SK-N-SH treated with all-trans-retinoic acid at 6 μM for 48 hours (cell line): ENCODE data around the gene MGARP.

ENCODE experiments used
- ATAC-seq: fragments of 200-7000 bp; cut with Tn5 transposase; 3 replicates; pipeline ENCODE4 v1.9.1; 2020; ENCODE audit warnings: mild to moderate bottlenecking, moderate library complexity
- ARNTL ChIP-seq: fragments of 450-650 bp; formaldehyde crosslinking; IDR thresholded peaks from 2 replicates; pipeline ENCODE4 v1.5.0; 2020; ENCODE audit warnings: low read depth, mild to moderate bottlenecking, moderate library complexity, borderline replicate concordance
- BACH2 ChIP-seq: fragments of 250-450 bp; sonication (Bioruptor Pico); IDR thresholded peaks from 2 replicates; pipeline ENCODE4 v1.9.0; 2021; ENCODE audit warnings: mild to moderate bottlenecking, borderline replicate concordance
- CSDC2 ChIP-seq: fragments of 250-450 bp; sonication (Bioruptor Pico); IDR thresholded peaks from 2 replicates; pipeline ENCODE4 v1.5.0; 2020; ENCODE audit warnings: mild to moderate bottlenecking, moderate library complexity
- ESRRG ChIP-seq: fragments of 250-450 bp; sonication (Bioruptor Pico); IDR thresholded peaks from 2 replicates; pipeline ENCODE4 v1.6.1; 2021; ENCODE audit warnings: mild to moderate bottlenecking
- GLIS3 ChIP-seq: fragments of 250-450 bp; sonication (Bioruptor Pico); IDR thresholded peaks from 2 replicates; pipeline ENCODE4 v1.5.0; 2020; ENCODE audit warnings: mild to moderate bottlenecking, moderate library complexity
- ISL1 ChIP-seq: fragments of 250-450 bp; sonication (Bioruptor Pico); IDR thresholded peaks from 2 replicates; pipeline ENCODE4 v2.1.2; 2022; ENCODE audit warnings: mild to moderate bottlenecking, moderate library complexity
- OSR1 ChIP-seq: fragments of 250-450 bp; sonication (Bioruptor Pico); IDR thresholded peaks from 2 replicates; pipeline ENCODE4 v1.8.0; 2022; ENCODE audit warnings: moderate library complexity, mild to moderate bottlenecking, inconsistent platforms
- PPARA ChIP-seq: fragments of 250-450 bp; sonication (Bioruptor Pico); IDR thresholded peaks from 2 replicates; pipeline ENCODE4 v1.5.0; 2020; ENCODE audit warnings: mild to moderate bottlenecking, borderline replicate concordance
- RARB ChIP-seq: fragments of 250-450 bp; sonication (Bioruptor Pico); IDR thresholded peaks from 2 replicates; pipeline ENCODE4 v1.8.0; 2021; ENCODE audit warnings: mild to moderate bottlenecking, moderate library complexity
- SNAI2 ChIP-seq: fragments of 250-450 bp; sonication (Bioruptor Pico); IDR thresholded peaks from 2 replicates; pipeline ENCODE4 v1.5.0; 2020; ENCODE audit warnings: mild to moderate bottlenecking, moderate library complexity
- TCF4 ChIP-seq: fragments of 250-450 bp; sonication (Bioruptor Pico); IDR thresholded peaks from 2 replicates; pipeline ENCODE4 v1.8.0; 2021; ENCODE audit warnings: mild to moderate bottlenecking, moderate library complexity, borderline replicate concordance
- TOX ChIP-seq: fragments of 250-450 bp; sonication (Bioruptor Pico); IDR thresholded peaks from 2 replicates; pipeline ENCODE4 v1.8.0; 2021; ENCODE audit warnings: mild to moderate bottlenecking, moderate library complexity, borderline replicate concordance
- ZC3H10 ChIP-seq: fragments of 250-450 bp; sonication (Bioruptor Pico); IDR thresholded peaks from 2 replicates; pipeline ENCODE4 v1.5.1; 2021; ENCODE audit warnings: mild to moderate bottlenecking, moderate library complexity
- ZFP3 ChIP-seq: fragments of 250-450 bp; sonication (Bioruptor Pico); IDR thresholded peaks from 2 replicates; pipeline ENCODE4 v1.5.0; 2020; ENCODE audit warnings: mild to moderate bottlenecking, moderate library complexity
- ZNF565 ChIP-seq: fragments of 450-650 bp; formaldehyde crosslinking; conservative IDR thresholded peaks from 2 replicates; pipeline ENCODE4 v1.5.0; 2020; ENCODE audit warnings: low read depth, mild to moderate bottlenecking, moderate library complexity
- ZNF70 ChIP-seq: fragments of 450-650 bp; formaldehyde crosslinking; IDR thresholded peaks from 2 replicates; pipeline ENCODE4 v1.5.0; 2020; ENCODE audit warnings: mild to moderate bottlenecking, moderate library complexity
- ZNF8 ChIP-seq: fragments of 450-650 bp; formaldehyde crosslinking; IDR thresholded peaks from 2 replicates; pipeline ENCODE4 v1.5.0; 2020; ENCODE audit warnings: mild to moderate bottlenecking, moderate library complexity
- TF ChIP-seq, protein P1 (sequence below): fragments of 250-450 bp; sonication (Bioruptor Pico); IDR thresholded peaks from 2 replicates; pipeline ENCODE4 v1.5.1; 2021; ENCODE audit warnings: mild to moderate bottlenecking, moderate library complexity
- TF ChIP-seq, protein P2 (sequence below): fragments of 250-450 bp; sonication (Bioruptor Pico); IDR thresholded peaks from 2 replicates; pipeline ENCODE4 v1.8.0; 2021; ENCODE audit warnings: low read depth, mild to moderate bottlenecking, moderate library complexity, borderline replicate concordance
- TF ChIP-seq, protein P3 (sequence below): fragments of 250-450 bp; sonication (Bioruptor Pico); IDR thresholded peaks from 2 replicates; pipeline ENCODE4 v1.5.0; 2020; ENCODE audit warnings: mild to moderate bottlenecking, moderate library complexity
- TF ChIP-seq, protein P4 (sequence below): fragments of 250-450 bp; sonication (Bioruptor Pico); IDR thresholded peaks from 2 replicates; pipeline ENCODE4 v1.5.1; 2020; ENCODE audit warnings: low read depth, mild to moderate bottlenecking, moderate library complexity
- TF ChIP-seq, protein P5 (sequence below): fragments of 250-450 bp; sonication (Bioruptor Pico); IDR thresholded peaks from 2 replicates; pipeline ENCODE4 v1.8.0; 2020; ENCODE audit warnings: mild to moderate bottlenecking, moderate library complexity, borderline replicate concordance

Gene MGARP

DNA sequence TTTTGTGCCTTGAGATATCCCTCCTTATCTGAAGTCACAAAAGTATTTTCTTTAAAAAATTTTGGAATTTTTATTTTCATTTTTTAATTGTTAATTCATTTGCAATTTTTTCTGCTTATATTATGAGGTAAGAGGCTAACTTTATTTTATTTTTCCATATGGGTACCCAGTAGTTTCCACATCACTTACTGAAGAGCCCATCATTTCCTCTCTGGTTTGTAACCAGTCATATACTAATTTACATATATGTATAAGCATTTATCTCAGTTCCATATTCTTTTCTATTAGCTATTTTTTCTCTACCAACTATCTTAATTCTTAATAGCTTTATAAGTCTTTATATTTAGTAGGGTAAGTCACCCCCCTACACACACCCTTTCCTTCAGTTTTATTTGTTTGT is 27.0 kb downstream of the MGARP start (continued):
- TF ChIP-seq, protein P1, sequence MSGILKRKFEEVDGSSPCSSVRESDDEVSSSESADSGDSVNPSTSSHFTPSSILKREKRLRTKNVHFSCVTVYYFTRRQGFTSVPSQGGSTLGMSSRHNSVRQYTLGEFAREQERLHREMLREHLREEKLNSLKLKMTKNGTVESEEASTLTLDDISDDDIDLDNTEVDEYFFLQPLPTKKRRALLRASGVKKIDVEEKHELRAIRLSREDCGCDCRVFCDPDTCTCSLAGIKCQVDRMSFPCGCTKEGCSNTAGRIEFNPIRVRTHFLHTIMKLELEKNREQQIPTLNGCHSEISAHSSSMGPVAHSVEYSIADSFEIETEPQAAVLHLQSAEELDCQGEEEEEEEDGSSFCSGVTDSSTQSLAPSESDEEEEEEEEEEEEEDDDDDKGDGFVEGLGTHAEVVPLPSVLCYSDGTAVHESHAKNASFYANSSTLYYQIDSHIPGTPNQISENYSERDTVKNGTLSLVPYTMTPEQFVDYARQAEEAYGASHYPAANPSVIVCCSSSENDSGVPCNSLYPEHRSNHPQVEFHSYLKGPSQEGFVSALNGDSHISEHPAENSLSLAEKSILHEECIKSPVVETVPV (CRISPR knock-in tag): no peak
- no peak for TF ChIP-seq CSDC2
- TF ChIP-seq RARB (CRISPR knock-in tag): no peak
- TF ChIP-seq ZNF8 (CRISPR knock-in tag): no peak

DNA sequence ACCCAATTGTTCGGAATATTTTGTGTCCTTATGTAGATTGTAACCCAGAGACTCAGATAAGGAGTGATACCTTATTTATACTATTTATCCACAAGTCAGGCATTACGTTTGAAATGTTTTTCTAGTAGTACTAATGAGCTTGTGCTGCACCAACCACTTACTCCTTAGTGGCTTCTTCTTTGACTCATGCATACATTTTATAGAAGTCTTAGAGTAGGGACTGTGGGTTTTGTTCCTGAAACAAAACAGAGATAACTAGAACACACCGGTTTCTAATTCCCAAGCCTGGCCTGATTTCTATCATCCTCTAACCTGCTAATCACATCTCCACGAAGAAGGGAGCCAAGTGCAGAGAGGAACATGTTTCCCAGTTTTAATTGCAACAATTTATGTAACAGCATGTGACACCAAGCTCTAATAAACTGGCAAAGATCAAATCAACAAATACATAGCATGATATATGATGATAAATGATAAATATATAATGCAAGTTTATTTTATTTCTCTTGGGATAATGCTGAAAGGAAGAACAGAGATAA is 32.3 kb downstream of the MGARP start:
- no peak; the same call in 2 of the 3 replicates for ATAC-seq
- TF ChIP-seq, protein P2, sequence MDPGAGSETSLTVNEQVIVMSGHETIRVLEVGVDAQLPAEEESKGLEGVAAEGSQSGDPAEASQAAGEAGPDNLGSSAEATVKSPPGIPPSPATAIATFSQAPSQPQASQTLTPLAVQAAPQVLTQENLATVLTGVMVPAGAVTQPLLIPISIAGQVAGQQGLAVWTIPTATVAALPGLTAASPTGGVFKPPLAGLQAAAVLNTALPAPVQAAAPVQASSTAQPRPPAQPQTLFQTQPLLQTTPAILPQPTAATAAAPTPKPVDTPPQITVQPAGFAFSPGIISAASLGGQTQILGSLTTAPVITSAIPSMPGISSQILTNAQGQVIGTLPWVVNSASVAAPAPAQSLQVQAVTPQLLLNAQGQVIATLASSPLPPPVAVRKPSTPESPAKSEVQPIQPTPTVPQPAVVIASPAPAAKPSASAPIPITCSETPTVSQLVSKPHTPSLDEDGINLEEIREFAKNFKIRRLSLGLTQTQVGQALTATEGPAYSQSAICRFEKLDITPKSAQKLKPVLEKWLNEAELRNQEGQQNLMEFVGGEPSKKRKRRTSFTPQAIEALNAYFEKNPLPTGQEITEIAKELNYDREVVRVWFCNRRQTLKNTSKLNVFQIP: no peak
- TF ChIP-seq ISL1 (no peak), GLIS3 (CRISPR knock-in tag) (no peak), ARNTL (CRISPR knock-in tag) (no peak), PPARA (no peak), OSR1 (CRISPR knock-in tag) (no peak), ZC3H10 (CRISPR knock-in tag) (no peak), ZNF70 (CRISPR knock-in tag) (no peak), TCF4 (CRISPR knock-in tag) (no peak; the same call in 1 of the 2 replicates), ESRRG (CRISPR knock-in tag) (no peak), SNAI2 (CRISPR knock-in tag) (no peak), BACH2 (CRISPR knock-in tag) (no peak), TOX (CRISPR knock-in tag) (no peak), ZFP3 (CRISPR knock-in tag) (no peak), ZNF565 (CRISPR knock-in tag) (no peak)
- TF ChIP-seq, protein P3, sequence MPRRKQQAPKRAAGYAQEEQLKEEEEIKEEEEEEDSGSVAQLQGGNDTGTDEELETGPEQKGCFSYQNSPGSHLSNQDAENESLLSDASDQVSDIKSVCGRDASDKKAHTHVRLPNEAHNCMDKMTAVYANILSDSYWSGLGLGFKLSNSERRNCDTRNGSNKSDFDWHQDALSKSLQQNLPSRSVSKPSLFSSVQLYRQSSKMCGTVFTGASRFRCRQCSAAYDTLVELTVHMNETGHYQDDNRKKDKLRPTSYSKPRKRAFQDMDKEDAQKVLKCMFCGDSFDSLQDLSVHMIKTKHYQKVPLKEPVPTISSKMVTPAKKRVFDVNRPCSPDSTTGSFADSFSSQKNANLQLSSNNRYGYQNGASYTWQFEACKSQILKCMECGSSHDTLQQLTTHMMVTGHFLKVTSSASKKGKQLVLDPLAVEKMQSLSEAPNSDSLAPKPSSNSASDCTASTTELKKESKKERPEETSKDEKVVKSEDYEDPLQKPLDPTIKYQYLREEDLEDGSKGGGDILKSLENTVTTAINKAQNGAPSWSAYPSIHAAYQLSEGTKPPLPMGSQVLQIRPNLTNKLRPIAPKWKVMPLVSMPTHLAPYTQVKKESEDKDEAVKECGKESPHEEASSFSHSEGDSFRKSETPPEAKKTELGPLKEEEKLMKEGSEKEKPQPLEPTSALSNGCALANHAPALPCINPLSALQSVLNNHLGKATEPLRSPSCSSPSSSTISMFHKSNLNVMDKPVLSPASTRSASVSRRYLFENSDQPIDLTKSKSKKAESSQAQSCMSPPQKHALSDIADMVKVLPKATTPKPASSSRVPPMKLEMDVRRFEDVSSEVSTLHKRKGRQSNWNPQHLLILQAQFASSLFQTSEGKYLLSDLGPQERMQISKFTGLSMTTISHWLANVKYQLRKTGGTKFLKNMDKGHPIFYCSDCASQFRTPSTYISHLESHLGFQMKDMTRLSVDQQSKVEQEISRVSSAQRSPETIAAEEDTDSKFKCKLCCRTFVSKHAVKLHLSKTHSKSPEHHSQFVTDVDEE (CRISPR knock-in tag): no peak
- TF ChIP-seq, protein P4, sequence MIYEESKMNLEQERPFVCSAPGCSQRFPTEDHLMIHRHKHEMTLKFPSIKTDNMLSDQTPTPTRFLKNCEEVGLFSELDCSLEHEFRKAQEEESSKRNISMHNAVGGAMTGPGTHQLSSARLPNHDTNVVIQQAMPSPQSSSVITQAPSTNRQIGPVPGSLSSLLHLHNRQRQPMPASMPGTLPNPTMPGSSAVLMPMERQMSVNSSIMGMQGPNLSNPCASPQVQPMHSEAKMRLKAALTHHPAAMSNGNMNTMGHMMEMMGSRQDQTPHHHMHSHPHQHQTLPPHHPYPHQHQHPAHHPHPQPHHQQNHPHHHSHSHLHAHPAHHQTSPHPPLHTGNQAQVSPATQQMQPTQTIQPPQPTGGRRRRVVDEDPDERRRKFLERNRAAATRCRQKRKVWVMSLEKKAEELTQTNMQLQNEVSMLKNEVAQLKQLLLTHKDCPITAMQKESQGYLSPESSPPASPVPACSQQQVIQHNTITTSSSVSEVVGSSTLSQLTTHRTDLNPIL: no peak
- TF ChIP-seq, protein P5, sequence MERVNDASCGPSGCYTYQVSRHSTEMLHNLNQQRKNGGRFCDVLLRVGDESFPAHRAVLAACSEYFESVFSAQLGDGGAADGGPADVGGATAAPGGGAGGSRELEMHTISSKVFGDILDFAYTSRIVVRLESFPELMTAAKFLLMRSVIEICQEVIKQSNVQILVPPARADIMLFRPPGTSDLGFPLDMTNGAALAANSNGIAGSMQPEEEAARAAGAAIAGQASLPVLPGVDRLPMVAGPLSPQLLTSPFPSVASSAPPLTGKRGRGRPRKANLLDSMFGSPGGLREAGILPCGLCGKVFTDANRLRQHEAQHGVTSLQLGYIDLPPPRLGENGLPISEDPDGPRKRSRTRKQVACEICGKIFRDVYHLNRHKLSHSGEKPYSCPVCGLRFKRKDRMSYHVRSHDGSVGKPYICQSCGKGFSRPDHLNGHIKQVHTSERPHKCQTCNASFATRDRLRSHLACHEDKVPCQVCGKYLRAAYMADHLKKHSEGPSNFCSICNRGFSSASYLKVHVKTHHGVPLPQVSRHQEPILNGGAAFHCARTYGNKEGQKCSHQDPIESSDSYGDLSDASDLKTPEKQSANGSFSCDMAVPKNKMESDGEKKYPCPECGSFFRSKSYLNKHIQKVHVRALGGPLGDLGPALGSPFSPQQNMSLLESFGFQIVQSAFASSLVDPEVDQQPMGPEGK (CRISPR knock-in tag): no peak

DNA sequence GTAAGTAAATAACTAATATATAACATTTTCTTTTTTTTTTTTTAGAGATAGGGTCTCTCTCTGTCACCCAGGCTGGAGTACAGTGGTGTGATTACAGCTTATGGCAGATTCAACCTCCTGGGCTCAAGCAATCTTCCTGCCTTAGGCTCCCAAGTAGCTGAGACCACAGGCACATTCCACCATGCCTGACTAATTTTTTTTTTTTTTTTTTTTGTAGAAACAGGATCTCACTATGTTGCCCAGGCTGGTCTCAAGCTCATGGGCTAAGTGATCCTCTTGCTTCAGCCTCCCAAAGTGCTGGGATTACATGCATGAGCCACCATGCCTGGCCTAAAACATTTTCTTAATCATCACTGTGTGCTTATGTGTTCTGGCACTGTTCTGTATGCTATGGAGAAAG is 32.8 kb downstream of the MGARP start:
- no peak for TF ChIP-seq OSR1 (CRISPR knock-in tag)
- TF ChIP-seq, protein P3 (CRISPR knock-in tag): no peak
- no peak for TF ChIP-seq ZNF70 (CRISPR knock-in tag)
- TF ChIP-seq TOX (CRISPR knock-in tag): no peak
- TF ChIP-seq, protein P5 (CRISPR knock-in tag): no peak
- TF ChIP-seq, protein P2: no peak
- TF ChIP-seq CSDC2: no peak
- no peak for TF ChIP-seq BACH2 (CRISPR knock-in tag)
- TF ChIP-seq ZNF8 (CRISPR knock-in tag): no peak
- TF ChIP-seq ISL1: no peak
- no peak for TF ChIP-seq RARB (CRISPR knock-in tag)

More for the DNA sequence above, 32.8 kb downstream of the MGARP start:
- no peak for ATAC-seq
